Natural killer cell (primary cell): ENCODE measurements around the gene SSH2. TPM values are rescaled to one million over a fixed set of nuclear protein-coding genes. Genes with fewer than 3 reads are reported as not detected.
A peak's percentile ranks its signal among the peaks of the same experiment; 100 is the strongest.
"Not testable (repeated sequence)": the region's sequence is repeated elsewhere in the genome, so short reads cannot be mapped to it uniquely, and the experiment has no call there.

Experiments used
- ATAC-seq, 3 donors: fragments of 150-1000 bp in 2 of 3; fragments of 200-7000 bp in 1 of 3; cut with Tn5 transposase; 1 replicate in 1 of 3; 2 replicates in 2 of 3; pipeline ENCODE4 v1.10.0; 2021; ENCODE audit warnings: mild to moderate bottlenecking in 2 of 3, moderate library complexity in 2 of 3
- DNase-seq, 2 donors: peaks; one replicate each; pipeline versions ENCODE4 v3.0.0 to v3.0.0-alpha.2; 2013 to 2021; ENCODE audit warnings: mixed read lengths in 1 of 2
- H3K27ac ChIP-seq: one replicate; pipeline ENCODE4 v1.5.1; 2013; ENCODE audit warnings: mild to moderate bottlenecking, low read length
- H3K27me3 ChIP-seq: one replicate; pipeline ENCODE4 v1.6.1; 2013; ENCODE audit warnings: low read length; ENCODE audit not compliant: control insufficient read depth, insufficient read depth
- H3K36me3 ChIP-seq: one replicate; pipeline ENCODE4 v1.6.1; 2013; ENCODE audit warnings: low read length; ENCODE audit not compliant: control insufficient read depth, insufficient read depth
- H3K4me1 ChIP-seq: one replicate; pipeline ENCODE4 v1.6.1; 2013; ENCODE audit warnings: low read length; ENCODE audit not compliant: control insufficient read depth, insufficient read depth
- H3K4me3 ChIP-seq: one replicate; pipeline ENCODE4 v1.5.1; 2013; ENCODE audit warnings: low read length
- H3K9me3 ChIP-seq: one replicate; pipeline ENCODE4 v1.6.1; 2013; ENCODE audit warnings: low read length; ENCODE audit not compliant: control insufficient read depth, insufficient read depth
- H3K27ac Mint-ChIP-seq, 2 donors: one replicate each; pipeline ENCODE4 v1.8.0; 2022; ENCODE audit warnings: mild to moderate bottlenecking in 2 of 2, mixed read lengths in 2 of 2, moderate library complexity in 1 of 2
- H3K27me3 Mint-ChIP-seq, 2 donors: one replicate each; pipeline ENCODE4 v1.8.0; 2022; ENCODE audit warnings: low read depth in 2 of 2, mixed read lengths in 2 of 2
- H3K36me3 Mint-ChIP-seq: one replicate; pipeline ENCODE4 v1.8.0; 2022; ENCODE audit warnings: mixed read lengths
- H3K4me1 Mint-ChIP-seq, 2 donors: one replicate each; pipeline ENCODE4 v1.8.0; 2022; ENCODE audit warnings: mixed read lengths in 2 of 2
- H3K4me3 Mint-ChIP-seq: one replicate; pipeline ENCODE4 v1.8.0; 2022; ENCODE audit warnings: mild to moderate bottlenecking, moderate library complexity, mixed read lengths
- H3K9me3 Mint-ChIP-seq, 2 donors: one replicate each; pipeline ENCODE4 v1.8.0; 2022; ENCODE audit warnings: mixed read lengths in 2 of 2
- WGBS: methylation state at CpG from one replicate; pipeline ENCODE4 v1.1.7; 2013; ENCODE audit warnings: missing lambda C conversion rate; ENCODE audit not compliant: insufficient coverage; 5-methylcytosine and 5-hydroxymethylcytosine counted together
- intact Hi-C: fragments of 100-400 bp; cut with micrococcal nuclease; formaldehyde crosslinking; loops from one replicate; pipeline ENCODE4 v1.14.2; 2022
- total RNA-seq, 4 donors: library from RNA; stranded (reverse); fragments of 120-200 nt in 1 of 4; gene quantifications; one replicate each; pipeline versions ENCODE4 v1.2.3 to v1.2.4, GENCODE V29; 2013 to 2022
- TF ChIP-seq, protein P1 (sequence below): fragments of 200-600 bp; IDR thresholded peaks from one replicate; pipeline ENCODE4 v1.8.0; 2022; ENCODE audit warnings: antibody characterized with exemption

Gene SSH2
- total RNA-seq, 3 donors from 2014 or later (not counting 1 experiment from before 2014, with no cell fraction given) = 124 to 166 (median 144) TPM

DNA sequence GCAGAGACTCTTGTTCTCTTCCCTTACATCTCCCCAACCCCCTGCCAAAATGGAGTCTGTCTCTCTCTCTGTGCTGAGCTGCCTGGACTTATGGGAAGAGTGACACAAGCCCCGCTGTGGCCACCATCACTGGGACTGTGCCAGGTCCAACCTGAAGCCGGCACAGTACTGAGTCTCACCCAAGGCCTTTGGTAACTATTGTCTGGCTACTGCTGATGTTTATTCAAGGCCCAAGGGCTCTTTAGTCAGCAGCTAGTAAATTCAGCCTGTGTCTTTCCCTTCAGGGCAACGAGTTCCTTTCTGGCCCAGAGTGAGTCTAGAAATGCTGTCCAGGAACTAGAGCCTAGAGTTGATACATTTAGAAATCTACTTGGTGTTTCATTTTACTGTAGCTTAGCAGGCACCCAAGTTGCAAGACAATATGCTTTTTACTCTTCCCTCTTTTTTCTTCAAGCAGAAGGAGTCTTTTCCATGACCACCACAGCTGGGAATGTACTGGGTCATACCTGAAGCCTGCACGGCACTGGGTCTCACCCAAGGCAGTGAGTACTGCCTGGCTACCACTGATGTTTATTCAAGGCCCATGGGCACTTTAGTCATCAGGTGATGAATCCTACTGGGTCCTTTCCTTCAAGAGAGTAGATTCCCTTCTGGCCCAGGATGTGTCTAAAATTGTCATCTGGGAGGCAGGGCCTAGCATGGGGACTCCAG lies 29.1 kb upstream of the SSH2 start:
- intact Hi-C loops = no loop called here
- TF ChIP-seq, protein P1, sequence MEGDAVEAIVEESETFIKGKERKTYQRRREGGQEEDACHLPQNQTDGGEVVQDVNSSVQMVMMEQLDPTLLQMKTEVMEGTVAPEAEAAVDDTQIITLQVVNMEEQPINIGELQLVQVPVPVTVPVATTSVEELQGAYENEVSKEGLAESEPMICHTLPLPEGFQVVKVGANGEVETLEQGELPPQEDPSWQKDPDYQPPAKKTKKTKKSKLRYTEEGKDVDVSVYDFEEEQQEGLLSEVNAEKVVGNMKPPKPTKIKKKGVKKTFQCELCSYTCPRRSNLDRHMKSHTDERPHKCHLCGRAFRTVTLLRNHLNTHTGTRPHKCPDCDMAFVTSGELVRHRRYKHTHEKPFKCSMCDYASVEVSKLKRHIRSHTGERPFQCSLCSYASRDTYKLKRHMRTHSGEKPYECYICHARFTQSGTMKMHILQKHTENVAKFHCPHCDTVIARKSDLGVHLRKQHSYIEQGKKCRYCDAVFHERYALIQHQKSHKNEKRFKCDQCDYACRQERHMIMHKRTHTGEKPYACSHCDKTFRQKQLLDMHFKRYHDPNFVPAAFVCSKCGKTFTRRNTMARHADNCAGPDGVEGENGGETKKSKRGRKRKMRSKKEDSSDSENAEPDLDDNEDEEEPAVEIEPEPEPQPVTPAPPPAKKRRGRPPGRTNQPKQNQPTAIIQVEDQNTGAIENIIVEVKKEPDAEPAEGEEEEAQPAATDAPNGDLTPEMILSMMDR = no peak

DNA sequence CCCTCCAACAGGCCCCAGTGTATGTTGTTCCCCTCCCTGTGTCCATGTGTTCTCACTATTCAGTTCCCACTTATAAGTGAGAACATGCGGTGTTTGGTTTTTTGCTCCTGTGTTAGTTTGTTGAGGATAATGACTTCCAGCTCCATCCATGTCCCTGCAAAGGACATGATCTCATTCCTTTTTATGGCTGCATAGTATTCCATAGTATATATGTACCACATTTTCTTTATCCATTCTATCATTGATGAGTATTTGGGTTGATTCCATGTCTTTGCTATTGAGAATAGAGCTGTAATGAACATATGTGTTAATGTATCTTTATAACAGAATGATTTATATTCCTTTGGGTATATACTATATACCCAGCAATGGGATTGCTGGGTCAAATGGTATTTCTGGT lies 27.5 kb upstream of the SSH2 start:
- H3K27ac Mint-ChIP-seq, H3K4me3 Mint-ChIP-seq, H3K36me3 Mint-ChIP-seq, H3K9me3 ChIP-seq, H3K36me3 ChIP-seq, H3K4me1 ChIP-seq, H3K4me3 ChIP-seq, H3K4me1 Mint-ChIP-seq, H3K9me3 Mint-ChIP-seq, H3K27ac ChIP-seq, ATAC-seq, H3K27me3 ChIP-seq, H3K27me3 Mint-ChIP-seq, DNase-seq, intact Hi-C loops: not testable (repeated sequence)
- no CpG with 5 or more reads among the region's 1 CpG for WGBS

More for the DNA sequence above, 29.1 kb upstream of the SSH2 start:
- H3K4me1 Mint-ChIP-seq = no peaks in the 10 kb centered on the region
- no peaks in the 10 kb centered on the region for H3K9me3 Mint-ChIP-seq
- H3K9me3 ChIP-seq = peaks cover 6% of the 10 kb centered on the region
- H3K27me3 Mint-ChIP-seq = peaks cover 0 to 2% of the 10 kb centered on the region in 2 donors
- H3K27me3 ChIP-seq = no peaks in the 10 kb centered on the region
- DNase-seq = no peak
- H3K27ac Mint-ChIP-seq = no peak overlapping the region
- H3K4me3 Mint-ChIP-seq = no peak overlapping the region
- H3K4me3 ChIP-seq = no peak overlapping the region
- ATAC-seq = no peak
- H3K36me3 ChIP-seq = no peaks in the 10 kb centered on the region
- WGBS = 94% methylated on average over 4 of the region's 4 CpGs
- H3K27ac ChIP-seq = no peak overlapping the region
- no peaks in the 10 kb centered on the region for H3K4me1 ChIP-seq
- no peaks in the 10 kb centered on the region for H3K36me3 Mint-ChIP-seq

DNA sequence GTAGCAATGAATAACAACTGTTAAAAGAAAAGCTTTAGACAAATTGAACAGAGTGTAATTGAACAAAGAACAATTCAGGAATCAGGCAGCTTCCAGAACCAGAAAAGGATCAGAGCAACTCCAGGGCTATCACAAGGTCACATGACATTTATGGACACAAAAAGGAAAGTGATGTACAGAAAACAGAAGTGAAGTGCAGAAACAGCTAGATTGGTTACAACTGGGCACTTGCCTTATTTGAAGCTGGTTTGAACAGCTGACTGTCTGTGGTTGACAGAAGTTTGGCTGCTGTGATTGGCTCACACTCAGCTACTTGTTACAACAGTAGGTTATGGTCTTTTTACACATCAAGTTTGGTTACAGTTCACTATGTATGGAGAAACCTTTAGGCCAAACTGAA lies 26.2 kb upstream of the SSH2 start:
- intact Hi-C loops = no loop called here
- Mint-ChIP-seq H3K9me3 (no peaks in the 10 kb centered on the region), H3K27me3 (peaks cover 0 to 2% of the 10 kb centered on the region in 2 donors), H3K36me3 (no peaks in the 10 kb centered on the region), H3K4me3 (no peak overlapping the region), H3K27ac (no peak overlapping the region), H3K4me1 (no peaks in the 10 kb centered on the region)
- Histone ChIP-seq H3K9me3 (peaks cover 6% of the 10 kb centered on the region), H3K36me3 (no peaks in the 10 kb centered on the region), H3K27me3 (no peaks in the 10 kb centered on the region), H3K4me3 (no peak overlapping the region), H3K4me1 (no peaks in the 10 kb centered on the region), H3K27ac (no peak overlapping the region)
- ATAC-seq = peak in 1 of 3 donors; percentile 46
- no peak for DNase-seq
- TF ChIP-seq, protein P1 = no peak

DNA sequence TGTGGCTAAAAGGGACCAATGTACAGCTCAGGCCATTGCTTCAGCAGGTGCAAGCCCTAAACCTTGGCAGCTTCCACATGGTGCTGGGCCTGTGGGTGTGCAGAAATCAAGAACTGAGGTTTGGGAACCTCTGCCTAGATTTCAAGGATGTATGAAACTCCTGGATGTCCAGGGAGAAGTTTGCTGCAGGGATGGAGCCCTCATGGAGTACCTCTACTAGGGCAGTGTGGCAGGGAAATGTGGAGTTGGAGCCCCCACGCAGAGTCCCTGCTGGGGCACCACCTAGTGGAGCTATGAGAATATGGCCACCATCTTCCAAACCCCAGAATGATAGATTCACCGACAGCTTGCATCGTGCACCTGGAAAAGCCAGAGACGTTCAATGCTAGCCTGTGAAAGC lies 24.4 kb upstream of the SSH2 start:
- Mint-ChIP-seq H3K27ac (no peak overlapping the region), H3K36me3 (no peaks in the 10 kb centered on the region), H3K9me3 (no peaks in the 10 kb centered on the region), H3K4me1 (no peaks in the 10 kb centered on the region), H3K27me3 (peaks cover 0 to 2% of the 10 kb centered on the region in 2 donors), H3K4me3 (no peak overlapping the region)
- H3K27me3 ChIP-seq = no peaks in the 10 kb centered on the region
- 88% methylated on average over 4 of the region's 4 CpGs for WGBS
- H3K4me3 ChIP-seq = no peak overlapping the region
- H3K4me1 ChIP-seq = no peaks in the 10 kb centered on the region
- intact Hi-C loops = no loop called here
- H3K36me3 ChIP-seq = no peaks in the 10 kb centered on the region
- no peak overlapping the region for H3K27ac ChIP-seq
- DNase-seq (peak in 1 of 2 donors; percentile 4), ATAC-seq (no peak)
- H3K9me3 ChIP-seq = peaks cover 6% of the 10 kb centered on the region
- TF ChIP-seq, protein P1 = no peak
